H54 (cell line): ENCODE measurements around the gene PRCP.

Experiments
- DNase-seq: peaks from one replicate; pipeline ENCODE4 v3.0.0; 2011; ENCODE audit warnings: low spot score, mixed read lengths; ENCODE audit not compliant: insufficient read length
- FAIRE-seq: peaks from 3 replicates; lab custom pipeline; 2011; peaks lifted over from hg19 to GRCh38; lab: Jason Lieb, UNC
- POLR2A ChIP-seq: IDR thresholded peaks from 2 replicates; pipeline ENCODE4 v1.6.1; 2011; ENCODE audit warnings: low read depth, mild to moderate bottlenecking, low read length

Gene PRCP

DNA sequence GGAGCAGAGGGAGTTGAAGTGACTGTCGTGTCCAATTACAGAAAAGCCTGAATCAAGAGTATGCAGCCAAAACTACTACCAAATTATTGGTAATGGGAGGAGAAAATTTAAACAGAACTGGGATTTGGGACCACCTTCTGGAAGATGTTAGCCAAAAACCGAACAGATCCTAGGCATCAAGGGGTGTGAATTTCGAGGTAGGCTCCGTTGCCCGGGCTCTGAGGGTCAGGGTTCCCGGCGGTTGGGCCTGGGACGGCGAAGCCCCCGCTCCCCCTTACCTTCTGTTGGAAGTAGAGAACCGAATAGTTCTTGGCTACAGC, 313 bp downstream of the PRCP start:
- FAIRE-seq = no peak
- DNase-seq = no peak
- TF ChIP-seq POLR2A = no peak

DNA sequence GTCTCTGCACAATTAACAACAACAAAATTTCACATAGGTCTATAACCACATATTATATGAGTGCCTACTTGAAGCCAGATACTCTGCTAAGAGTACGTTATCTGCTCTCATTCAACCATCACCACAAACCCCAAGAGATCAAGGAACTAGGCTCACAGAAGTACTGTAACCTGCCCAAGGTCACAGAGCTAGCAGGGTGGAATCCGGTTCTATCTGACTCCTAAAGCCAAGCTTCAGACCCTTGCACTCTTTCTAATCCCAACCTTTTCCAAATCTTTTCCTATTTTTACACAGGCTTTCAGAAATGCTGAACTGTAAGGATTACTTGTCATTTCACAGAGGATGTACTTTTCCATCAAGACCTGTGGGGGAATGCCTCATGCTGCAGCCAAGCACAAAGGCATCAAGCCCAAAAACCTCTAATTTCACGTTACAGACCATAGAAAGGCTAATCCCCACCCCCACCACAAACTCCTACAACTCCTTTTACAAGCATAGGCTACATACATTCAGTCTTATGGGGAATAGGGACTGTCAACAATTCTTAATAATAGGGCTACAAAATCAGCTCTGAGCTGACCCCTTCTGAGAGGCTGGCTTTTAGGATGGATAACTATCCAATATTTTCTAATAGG, 927 bp downstream of the PRCP start:
- no peak for FAIRE-seq
- no peak for TF ChIP-seq POLR2A
- no peak for DNase-seq

DNA sequence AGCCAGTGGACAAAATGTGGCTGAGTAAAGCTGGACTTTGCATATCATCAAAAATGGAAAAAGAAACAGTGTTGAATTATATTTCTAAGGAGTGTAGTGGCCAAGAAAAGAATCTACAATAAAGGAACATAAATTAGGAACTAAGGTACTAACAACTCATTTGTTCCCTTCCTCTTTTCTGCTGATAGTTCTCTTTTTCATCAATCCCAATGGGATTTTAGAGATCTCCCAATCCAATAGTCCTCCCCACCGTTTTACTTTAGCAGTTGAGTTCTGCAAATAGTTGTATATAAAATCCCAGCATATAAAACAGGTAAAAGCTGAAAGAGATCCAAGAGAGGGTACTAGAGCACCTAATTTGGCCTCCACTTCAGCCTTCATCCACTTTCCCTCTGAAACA, 2.0 kb downstream of the PRCP start:
- FAIRE-seq = no peak
- no peak for TF ChIP-seq POLR2A
- DNase-seq = no peak

DNA sequence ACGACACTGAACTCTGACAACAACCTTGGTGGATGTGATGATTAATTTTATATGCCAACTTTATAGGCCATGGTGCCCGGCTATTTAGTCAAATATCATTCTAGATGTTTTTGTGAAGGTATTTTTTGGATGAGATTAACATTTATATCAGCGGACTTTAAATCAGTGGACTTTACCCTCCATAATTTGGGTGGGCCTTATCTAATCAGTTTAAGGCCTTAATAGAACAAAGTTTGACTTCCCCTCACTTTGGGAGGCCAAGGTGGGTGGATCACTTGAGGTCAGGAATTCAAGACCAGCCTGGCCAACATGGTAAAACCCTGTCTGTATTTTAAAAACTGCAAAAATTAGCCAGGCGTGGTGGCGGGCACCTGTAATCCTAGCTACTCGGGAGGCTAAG, 4.0 kb downstream of the PRCP start:
- FAIRE-seq = no peak
- no peak for DNase-seq
- no peak for TF ChIP-seq POLR2A

DNA sequence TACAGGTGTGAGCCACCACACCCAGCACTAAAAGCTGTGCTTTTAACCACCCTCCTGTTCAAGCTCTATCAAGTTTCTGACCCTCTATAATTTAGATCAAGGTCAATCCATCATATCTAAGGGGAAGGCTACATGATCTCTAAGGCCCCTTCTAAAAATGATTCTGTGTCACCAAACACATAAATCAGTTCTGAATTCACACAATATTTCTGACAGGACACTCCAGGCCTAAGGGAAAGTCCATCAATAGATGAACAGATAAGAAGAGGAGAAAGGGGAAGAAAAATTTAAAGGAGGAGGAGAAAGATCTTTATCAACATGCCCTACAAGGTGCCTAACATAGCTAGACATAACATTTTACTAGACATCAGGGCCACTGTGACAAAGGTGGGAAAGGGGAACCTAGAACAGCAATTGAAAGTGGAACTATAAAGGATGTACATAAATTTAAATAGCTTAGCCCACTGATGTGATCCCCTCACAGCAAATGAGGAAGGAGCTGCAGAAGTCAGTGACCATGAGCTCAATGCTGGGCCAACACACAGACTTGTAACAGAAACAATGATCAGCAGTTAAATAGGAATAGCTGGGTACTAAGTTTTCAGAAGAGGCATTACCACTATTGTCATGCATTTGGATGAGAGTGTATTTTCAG, 4.7 kb downstream of the PRCP start:
- DNase-seq (no peak), FAIRE-seq (no peak)
- TF ChIP-seq POLR2A = no peak

DNA sequence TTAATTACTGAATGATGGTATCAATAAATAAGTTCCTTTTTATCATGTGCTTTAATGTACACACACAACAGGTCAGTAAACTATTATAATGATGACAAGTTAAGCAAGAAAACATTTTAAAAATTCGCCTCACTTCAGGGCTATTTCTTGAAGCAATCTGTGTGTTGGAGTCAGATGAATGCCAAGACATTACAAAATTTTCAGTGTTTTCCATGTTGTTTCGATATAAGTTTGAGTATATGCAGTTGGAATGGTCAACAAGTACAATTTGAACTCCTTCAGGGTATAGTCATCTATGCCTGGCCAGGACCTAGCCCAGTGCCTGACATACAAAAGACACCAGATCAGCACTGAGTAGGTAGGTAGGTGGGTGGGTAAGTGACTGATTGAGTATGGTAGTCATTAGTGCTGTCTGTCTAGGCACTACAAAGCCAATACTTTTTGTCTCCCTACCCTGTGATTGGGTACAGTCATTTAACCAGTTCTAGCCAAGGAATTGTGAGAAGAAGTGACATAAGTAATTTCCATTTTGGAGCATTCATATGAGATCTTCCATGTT, 7.5 kb downstream of the PRCP start:
- peak; percentile 38 for FAIRE-seq
- TF ChIP-seq POLR2A = no peak

DNA sequence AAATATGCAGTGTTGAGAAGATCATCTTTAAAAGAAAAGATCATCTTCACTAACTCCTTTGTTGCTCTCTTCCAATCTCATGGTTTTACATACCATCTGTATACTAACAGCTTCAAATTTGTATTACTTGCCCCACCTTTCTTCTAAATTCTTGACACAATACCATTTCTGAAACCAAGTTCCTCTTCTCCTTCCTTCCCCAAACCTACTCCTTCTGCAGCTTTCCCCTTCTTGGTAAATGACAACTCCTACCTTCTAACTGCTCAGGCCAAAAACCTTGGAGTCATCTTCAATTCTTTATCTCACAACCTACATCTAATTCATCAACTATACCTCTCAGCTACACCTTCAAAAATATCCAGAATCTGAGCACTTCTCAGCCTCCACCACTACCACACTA, 9.3 kb downstream of the PRCP start:
- DNase-seq (no peak), FAIRE-seq (no peak)
- TF ChIP-seq POLR2A = no peak

More for the DNA sequence above, 7.5 kb downstream of the PRCP start:
- DNase-seq = no peak

DNA sequence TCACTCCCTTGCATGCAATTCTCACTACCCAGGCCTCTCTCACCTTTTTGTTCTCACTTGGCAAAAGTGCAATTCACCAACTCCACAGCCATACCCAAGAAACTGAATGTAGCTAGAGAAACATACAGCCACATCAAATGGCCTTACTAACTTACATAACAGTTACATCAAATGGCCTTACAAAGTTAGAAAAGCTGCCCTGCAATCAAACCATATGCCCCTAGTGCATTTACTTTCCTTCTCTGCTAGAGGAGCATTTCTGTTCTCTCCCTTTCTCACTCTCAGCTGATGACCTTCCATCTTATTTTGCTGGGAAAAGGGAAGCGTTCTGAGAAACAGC, 10.3 kb downstream of the PRCP start:
- FAIRE-seq = peak; percentile 38
- DNase-seq = no peak
- no peak for TF ChIP-seq POLR2A

DNA sequence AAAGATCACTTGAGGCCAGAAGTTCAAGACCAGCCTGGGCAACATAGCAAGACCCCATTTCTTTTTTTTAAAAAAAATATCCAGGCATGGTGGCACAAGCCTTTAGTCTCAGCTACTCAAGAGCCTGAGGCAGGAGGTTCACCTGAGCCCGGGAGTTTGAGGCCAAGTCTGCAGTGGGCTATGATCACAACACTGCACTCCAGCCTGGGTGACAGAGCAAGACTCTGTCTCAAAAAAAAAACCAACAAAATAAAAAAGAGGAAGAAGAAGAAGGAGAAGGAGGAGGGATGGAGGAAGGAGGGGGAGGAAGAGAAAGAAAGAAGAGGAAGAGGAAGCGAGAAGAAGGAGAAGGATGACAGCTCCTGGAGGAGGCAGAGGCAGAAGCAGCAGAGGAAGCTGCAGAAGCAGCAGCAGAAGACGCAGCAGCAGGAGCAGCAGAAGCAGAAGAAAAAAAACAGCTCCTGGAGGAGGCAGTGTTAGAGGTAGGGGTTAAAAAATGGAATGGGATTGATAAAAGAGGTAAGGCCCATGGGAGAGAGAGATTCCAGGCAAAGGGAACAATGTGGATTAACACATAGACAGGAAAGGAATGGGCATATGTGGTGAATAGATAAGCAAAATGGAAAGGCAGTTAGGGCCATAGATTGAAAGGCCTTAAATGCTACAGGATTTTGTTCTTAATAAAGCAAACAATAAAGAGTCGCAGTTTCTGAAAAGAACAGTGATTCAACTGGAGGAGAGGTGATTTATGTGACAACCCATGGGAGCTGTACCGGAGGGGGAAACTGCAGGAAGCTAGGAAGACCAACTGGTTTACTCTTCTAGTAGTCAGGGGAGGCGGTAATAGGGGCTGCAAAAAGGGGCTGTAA, 10.9 kb downstream of the PRCP start:
- FAIRE-seq (peak; percentile 68), DNase-seq (no peak)
- no peak for TF ChIP-seq POLR2A

DNA sequence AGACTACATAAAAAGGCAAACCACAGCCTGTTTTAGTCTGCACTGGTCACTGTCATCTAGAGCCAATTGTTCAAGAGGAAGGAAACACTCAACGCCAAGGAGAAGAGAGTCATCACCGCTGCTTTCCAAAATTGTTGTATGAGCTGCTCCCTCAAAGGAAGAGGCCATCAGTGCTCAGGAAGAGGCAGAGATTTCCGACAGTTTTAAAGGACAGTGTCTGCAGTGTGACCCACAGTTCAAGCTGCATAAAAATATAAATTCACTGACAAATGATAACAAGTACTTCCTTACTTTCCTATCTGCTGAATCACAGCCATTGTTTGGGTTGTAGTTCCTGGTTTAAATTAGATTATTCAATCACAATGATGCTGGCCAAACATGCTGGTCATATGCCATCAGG, 16.4 kb downstream of the PRCP start:
- TF ChIP-seq POLR2A = no peak
- DNase-seq (no peak), FAIRE-seq (no peak)

DNA sequence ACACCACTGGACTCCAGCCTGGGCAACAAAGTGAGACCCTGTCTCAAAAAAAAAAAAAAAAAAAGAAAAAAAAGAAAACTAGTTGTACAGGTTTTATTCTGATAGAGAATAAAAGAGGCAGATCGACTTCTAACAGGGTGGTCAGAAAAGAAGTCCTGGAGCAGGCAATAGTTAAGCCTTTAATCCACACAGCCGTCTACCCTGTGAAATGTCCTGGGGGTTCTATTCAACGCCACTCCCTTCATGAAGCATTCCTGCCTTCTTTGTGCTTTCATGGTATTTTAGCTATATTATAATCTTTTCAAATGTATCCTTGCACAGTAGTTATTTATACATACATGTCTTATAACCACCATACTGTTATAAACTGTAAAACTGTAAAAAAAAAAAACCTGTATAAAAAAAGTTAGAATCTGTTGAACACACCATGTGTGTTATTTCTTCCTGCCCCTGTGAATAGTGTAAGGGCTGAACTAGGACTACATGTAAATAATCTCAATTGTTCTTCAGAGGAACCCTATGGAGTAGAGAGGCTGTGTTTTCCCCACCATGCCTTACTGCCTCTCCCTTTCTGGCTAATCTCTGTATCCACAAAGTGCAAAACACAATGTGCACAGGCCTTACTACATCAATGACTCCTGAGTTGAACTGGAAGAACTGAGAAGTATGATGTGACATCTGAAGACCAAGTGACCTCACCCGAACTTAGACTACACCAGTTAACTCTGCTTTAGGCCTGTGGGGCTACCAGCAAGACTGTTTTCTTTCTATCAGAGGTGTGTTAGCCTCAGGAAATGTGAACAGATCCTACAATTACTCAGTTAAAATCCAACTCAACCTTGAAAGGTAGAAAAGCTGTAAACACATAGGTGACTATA, 25.3 kb downstream of the PRCP start:
- FAIRE-seq = no peak
- no peak for TF ChIP-seq POLR2A

DNA sequence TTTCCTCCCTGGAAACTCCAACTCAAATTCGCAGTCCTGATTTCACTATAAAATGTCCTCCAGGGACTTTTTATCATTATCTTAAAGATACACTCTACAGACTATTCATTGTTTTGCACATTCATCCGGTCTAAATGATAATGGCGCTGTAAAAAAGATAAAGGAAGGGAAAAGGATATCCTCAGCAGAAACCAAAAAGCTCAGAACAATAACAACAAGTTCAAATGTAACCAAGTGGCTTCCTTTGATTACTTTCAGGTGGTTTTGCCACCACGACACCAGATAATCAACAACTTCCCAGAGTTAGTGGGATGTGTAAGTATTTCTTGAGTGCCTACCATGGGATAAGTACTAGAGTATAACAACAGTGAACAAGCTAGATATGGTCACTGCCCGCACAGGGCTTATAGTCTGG, 26.3 kb downstream of the PRCP start:
- DNase-seq = no peak
- no peak for TF ChIP-seq POLR2A
- FAIRE-seq = no peak

More for the DNA sequence above, 25.3 kb downstream of the PRCP start:
- DNase-seq = no peak

DNA sequence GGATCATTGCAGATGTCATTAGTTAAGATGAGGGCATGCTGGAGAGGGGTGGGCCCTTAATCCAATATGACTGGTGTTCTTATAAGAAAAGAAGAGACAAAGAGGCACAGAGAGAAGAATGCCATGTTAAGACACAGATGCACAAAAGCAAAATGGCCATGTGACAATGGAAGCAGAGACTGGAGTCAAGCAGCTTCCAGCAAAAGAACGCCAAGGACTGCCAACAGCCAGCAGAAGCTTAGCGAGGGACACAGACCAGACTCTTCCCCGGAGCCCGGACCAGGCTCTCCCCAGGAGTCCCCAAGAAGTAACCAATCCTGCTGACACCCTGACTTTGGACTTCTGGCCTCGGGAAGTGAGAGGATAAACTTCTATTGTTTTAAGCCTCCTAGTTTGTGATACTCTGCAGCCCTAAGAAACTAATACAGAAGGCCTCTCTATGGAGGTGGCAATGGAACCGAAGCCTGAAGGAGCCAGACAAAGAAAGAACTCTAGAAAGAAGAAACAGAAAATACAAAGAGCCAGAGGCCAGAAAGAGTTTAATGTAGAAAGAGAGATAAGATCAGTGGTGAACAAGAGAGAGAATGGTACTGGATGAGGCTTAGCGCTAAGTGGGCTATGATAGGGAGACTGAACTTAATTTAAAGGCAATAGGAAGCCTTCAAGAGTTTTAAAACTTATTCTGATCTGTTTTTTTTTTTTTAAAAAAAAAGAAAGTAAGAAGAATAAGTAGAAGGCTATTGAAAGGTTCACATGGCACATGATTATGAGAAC, 27.7 kb downstream of the PRCP start:
- FAIRE-seq (no peak), DNase-seq (no peak)
- TF ChIP-seq POLR2A = no peak

DNA sequence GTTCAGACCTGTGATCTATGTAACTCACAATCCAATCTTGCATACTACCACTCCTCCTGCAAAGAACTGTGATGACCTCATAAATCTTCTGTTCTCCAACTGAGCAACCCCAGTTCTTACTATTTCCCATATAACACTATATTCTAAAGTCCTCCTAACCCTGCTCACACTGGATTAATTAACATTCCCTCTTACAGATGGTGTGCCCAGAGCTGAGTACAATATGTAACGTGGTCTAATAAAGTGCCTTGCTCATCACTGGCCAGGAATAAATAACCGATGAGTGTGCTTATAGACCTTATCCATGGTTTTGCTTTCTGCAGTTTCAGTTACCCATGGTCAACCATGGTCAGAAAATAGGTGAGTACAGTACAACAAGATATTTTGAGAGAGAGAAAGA, 28.6 kb downstream of the PRCP start:
- TF ChIP-seq POLR2A = no peak
- DNase-seq (no peak), FAIRE-seq (no peak)
